OCI-LY3 (cell line): ENCODE results near the gene ZNF319.

Experiments
- EZH2phosphoT487 ChIP-seq: fragments of 200-600 bp; shearing (Covaris generic); IDR thresholded peaks from 2 replicates; pipeline ENCODE4 v1.6.1; 2018; ENCODE audit warnings: antibody characterized with exemption, mixed run types, low read depth
- TF ChIP-seq, protein P1 (sequence below): fragments of 200-600, 300-600 bp; sonication (generic); IDR thresholded peaks from 2 replicates; pipeline ENCODE4 v1.5.1; 2014; ENCODE audit warnings: antibody characterized with exemption, low read length, low read depth

- TF ChIP-seq, protein P1, sequence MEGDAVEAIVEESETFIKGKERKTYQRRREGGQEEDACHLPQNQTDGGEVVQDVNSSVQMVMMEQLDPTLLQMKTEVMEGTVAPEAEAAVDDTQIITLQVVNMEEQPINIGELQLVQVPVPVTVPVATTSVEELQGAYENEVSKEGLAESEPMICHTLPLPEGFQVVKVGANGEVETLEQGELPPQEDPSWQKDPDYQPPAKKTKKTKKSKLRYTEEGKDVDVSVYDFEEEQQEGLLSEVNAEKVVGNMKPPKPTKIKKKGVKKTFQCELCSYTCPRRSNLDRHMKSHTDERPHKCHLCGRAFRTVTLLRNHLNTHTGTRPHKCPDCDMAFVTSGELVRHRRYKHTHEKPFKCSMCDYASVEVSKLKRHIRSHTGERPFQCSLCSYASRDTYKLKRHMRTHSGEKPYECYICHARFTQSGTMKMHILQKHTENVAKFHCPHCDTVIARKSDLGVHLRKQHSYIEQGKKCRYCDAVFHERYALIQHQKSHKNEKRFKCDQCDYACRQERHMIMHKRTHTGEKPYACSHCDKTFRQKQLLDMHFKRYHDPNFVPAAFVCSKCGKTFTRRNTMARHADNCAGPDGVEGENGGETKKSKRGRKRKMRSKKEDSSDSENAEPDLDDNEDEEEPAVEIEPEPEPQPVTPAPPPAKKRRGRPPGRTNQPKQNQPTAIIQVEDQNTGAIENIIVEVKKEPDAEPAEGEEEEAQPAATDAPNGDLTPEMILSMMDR: no peak
- TF ChIP-seq EZH2phosphoT487: no peak
These were observed 41.9 kb downstream of the ZNF319 start for GRCh38 chr16:57958544-57958943.
